HG03025 (cell line): ENCODE measurements around the gene SDK2.
"Not testable (repeated sequence)": the region's sequence is repeated elsewhere in the genome, so short reads cannot be mapped to it uniquely, and the experiment has no call there.

ENCODE experiments used
- ATAC-seq: cut with Tn5 transposase; IDR thresholded peaks from one replicate; pipeline ENCODE4 v1.9.1; 2021; ENCODE audit warnings: mild to moderate bottlenecking, moderate library complexity; ENCODE audit not compliant: unreplicated experiment, low FRiP score

The SDK2 gene

DNA sequence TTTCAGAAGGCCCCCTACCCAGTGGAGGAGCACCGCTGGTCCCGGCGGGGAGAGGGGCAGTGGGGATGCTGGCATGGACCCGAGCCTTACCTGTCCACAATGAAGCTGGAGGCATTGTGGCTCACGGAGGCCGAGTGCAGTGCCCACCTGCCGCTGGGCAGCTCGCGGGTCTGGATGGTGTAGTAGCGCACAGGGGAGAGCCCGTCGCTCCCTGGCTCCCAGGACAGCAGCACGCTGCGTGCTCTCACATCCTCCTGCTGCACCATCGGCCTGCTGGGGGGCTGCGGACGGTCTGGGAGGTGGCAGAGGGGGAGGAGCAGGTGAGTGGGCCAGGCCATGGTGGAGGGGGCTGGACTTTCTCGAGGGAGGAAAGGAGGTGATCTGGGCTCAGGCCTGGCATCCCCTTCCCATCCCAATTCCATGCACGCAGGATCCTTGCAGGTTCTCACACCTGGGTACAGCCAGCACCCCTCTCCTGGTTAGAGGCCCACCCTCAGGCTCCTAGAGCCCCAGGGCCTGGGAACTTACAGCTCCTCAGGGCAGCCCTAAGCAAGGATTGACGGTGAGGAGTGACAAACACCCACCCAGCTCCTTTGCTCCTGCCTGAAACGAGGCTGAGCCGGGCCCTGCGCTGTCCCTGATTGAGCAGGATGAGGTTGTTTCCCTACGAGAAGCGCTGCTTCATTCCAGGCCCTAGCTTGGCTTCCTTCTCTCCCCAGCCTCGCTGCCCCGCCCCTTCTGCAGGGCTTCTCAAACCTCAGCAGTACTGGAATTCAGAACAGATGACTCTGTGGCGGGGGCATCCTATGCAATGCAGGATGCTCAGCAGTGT lies 256.3 kb downstream of the SDK2 start:
- no peak for ATAC-seq

DNA sequence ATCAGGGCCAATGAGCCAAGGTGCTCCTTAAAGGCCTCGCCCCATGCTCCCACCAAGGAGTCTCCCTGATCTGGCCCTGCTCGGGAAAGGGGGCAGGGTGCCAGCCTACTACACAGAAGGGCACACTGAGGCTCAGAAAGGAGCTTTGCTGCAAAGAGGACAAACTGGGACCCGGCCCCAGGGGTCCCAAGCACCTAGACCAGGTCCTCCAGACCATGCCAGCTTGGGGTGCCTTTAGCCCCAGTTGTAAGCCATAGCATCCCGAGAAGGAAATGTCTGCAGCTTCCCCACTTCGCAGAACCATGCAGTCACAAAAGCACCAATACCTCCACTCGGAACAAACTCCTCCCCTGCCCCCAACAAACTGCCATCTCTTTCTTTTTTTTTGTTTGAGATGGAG lies 257.7 kb downstream of the SDK2 start:
- no peak for ATAC-seq

DNA sequence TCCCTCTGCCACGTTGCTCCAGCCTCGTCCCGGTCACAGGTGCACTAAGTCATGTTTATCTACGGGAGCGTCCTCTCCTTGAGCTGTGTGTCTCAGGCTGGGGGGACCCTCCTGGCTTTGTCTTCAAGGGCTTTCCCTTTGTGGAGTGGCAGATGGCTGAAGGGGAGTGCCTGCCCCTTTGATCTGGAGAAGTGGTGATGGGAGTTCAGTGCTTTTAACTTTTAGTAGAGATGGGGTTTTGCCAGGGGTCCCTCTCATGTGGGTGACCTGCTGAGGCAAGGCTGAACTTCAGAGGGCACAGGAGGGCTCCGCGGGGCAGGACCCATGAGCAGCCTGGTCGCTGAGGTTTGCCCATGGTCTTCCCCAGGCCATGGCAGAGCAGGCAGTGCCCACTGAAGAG lies 259.3 kb downstream of the SDK2 start:
- ATAC-seq = no peak

DNA sequence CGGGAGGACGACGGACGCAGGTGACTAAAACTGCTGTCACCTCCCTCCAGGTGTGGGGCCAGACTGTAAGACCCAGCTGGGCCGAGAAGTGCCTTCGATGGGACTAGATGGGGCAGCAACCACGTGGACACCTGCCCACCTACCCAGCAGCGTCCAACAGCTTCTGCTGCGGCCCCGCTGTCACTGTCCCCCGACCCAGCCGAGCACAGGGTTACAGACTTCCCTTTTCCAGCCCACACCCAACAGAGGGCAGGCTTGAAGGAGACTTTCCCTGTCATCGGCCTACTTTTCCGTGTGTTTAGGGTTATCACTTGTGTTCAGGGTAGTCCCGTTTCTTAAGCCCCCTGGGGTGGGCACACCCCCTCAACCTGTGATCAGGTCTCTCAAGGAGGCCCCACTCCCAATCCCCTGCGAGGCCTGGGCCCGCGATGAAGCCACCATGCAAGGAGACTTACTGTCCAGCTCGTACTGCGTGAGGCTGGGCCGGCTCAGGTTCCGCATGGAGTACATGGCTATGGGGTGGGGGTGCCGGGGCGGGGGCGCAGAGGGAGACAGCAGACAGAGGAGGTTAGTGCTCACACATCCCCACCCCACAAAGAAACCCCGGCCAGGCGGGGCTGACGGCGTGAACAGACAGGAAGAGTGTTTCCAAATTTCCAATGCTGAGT lies 263.7 kb downstream of the SDK2 start:
- ATAC-seq = no peak

DNA sequence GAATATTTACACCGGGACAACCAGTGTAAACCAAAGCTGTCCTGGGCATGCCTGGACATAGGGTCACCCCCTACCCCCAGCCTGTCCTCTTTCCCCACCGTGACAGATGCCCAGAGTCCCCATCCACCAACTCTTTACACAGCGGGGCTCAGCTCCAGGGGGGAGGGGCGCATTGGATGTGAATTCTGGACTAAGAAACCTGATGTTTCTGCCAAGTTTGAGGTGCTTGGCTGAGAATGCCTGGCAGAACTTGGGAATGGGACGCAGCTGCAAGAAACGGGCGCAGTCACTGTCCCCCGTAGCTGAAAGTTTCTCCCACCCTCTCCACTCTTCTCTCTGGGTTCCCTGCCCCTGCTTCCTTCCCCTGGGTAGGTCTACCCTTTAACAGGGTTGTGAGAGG lies 264.4 kb downstream of the SDK2 start:
- no peak for ATAC-seq

DNA sequence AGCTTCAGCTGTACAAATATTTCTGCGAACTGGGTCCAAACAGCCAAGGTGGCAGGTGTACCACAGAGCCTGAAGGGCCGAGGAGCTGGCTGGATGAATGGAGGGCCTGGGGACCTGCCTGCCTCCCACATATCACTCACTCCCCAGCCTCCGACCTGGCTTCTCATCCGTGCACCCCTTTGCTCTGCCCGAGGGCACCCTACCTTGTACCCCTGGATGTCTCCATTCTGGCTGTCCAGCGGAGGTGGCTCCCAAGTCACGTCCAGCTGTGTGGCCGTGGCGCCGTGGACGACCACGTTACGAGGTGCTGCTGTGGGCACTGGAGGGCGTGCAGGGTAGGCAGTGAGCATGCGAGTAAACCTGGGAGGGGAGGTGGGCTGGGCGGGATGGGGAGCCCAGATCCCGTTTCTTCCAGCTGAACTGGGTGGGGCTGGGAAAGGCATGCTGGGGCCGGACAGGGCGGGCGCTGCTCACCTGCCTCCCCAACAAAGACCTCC lies 265.2 kb downstream of the SDK2 start:
- no peak for ATAC-seq

DNA sequence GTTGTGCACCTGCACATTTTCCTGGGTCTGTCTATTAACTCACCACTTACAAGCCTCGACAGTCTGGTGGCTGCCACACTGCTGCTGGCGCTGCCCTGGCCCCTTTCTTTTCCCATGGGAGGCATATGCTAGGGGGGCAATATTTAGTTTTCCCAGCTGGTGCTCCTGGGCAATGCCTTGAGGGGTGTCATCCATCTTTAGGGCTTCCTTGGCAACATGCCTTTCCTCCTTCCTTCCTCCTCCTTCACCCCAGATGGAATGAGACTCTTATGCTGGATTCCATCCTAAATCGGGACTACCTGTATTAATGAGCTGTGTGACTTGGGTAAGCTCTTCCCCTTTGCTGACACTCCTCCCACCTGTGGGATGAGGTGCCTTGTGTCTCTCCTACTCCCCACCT lies 267.6 kb downstream of the SDK2 start:
- ATAC-seq = no peak

DNA sequence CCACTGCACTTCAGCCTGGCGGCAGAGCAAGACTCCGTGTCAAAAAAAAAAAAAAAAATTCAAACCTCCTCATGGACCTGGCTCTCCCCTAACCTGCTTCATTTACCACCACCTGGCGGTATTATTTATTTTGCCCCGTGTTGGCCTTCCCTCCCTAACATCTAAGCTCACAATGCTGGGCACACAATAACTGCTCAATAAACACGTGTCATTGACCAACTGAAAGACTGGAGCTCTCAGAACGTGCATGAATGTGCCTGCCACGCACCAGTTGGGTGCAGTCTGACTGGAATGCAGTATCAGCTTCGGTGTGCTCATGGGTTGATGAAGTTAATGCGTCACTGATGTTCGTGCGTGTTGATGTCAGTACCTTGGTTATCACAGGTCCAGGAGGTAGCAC lies 268.1 kb downstream of the SDK2 start:
- ATAC-seq = no peak

DNA sequence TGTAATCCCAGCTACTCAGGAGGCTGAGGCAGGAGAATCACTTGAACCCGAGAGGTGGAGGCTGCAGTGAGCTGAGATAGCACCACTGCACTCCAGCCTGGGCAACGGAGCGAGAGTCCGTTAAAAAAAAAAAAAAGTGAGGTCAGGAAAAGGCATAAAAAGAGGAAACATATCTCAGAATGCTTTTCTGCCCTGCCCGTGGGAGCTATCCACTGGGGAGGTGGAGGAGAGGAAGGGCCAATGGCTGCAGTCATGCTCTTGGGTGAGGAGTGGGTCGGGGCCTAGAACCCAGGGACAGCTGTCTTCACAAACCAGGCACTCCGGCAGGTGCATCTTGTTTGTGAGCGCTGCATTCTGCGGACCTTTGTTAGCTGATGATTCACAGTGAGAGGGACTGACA lies 272.4 kb downstream of the SDK2 start:
- no peak for ATAC-seq

DNA sequence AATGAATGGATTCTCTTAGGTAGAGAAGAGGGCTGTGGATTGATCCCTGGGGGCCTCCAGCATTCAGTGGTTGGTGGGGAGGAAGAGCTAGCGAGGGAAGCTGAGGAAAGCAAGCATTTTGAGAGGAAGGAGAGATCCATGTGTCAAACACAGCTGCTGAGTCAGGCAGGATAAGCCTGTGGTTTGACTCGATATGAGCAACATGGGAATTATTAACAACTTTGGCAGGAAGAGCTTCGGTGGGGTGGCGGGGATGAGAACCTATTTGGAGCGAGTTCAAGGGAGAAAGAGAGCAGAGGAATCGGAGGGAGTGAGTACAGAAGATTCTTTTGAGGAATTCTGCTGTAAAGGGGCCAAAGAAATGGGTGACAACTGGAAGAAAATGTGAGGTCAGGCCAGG lies 273.0 kb downstream of the SDK2 start:
- ATAC-seq = no peak

DNA sequence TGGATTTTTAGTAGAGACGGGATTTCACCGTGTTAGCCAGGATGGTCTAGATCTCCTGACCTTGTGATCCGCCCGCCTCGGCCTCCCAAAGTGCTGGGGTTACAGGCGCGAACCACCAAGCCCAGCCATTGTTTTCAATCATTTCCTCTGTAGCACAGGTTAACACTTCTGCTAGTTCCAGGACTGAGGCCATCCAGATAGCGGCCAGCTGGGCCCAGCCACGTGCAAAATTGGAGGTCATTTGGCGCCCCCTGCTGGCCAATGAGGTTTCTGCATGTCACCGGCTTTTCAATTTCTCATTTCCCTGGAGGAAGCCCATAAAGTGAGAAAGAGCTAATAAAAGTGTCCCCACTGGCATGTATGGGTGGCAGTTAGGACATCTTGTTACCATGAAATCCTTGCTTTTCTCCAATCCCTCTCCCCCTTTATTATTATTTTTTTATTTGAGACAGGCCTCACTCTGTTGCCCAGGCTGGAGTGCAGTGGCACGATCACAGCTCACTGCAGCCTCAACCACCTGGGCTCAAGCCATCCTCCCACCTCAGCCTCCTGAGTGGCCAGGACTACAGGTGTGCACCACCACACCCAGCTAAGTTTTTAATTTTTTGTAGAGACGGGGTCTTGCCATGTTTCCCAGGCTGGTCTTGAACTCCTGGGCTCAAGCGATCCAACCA lies 274.3 kb downstream of the SDK2 start:
- ATAC-seq = not testable (repeated sequence)

DNA sequence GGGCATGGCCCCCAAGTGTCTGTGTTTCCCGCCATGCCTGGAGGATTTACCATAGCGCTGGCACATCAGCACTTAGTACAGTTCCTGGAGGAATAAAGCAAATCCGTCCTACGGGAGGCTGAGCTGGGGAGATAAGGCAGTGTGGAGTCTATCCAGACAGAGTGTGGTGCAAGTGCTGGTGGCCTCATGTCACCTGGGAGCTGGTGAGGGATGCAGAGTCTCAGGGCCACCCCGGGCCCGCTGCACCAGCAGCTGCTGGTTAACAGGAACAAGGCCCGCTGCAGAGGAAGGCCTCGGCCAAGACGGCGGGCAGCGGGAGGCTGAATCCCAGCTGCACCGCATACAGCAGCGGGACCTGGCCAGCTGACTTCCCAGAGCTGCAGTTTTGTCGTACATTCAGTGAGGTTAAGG lies 275.1 kb downstream of the SDK2 start:
- no peak for ATAC-seq

DNA sequence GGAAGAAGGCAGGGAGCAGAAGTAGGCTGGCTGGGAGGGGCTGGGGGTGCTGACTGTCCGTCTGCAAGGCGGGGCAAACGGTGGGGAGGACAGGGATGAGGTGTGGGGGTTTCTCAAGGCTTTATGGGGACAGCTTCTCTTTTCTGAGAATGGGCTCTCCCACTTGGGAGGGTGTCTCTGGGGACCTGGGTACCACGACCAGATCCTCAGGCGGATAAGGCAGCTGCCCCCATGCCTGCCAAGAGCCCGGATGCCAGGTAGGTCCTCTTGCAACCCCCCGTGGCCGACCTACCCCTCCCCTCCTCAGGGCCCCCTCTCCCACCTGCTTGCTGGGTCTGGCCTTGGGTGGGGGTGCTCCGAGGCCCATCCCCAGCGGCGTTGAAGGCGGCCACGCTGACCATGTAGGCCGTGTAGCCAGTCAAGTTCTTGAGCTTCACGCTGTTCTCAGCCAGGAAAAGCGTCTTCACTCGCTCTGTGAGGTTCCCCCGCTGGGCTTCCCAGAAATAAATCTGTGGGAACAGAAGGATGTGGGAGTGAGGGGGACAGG lies 276.1 kb downstream of the SDK2 start:
- no peak for ATAC-seq

DNA sequence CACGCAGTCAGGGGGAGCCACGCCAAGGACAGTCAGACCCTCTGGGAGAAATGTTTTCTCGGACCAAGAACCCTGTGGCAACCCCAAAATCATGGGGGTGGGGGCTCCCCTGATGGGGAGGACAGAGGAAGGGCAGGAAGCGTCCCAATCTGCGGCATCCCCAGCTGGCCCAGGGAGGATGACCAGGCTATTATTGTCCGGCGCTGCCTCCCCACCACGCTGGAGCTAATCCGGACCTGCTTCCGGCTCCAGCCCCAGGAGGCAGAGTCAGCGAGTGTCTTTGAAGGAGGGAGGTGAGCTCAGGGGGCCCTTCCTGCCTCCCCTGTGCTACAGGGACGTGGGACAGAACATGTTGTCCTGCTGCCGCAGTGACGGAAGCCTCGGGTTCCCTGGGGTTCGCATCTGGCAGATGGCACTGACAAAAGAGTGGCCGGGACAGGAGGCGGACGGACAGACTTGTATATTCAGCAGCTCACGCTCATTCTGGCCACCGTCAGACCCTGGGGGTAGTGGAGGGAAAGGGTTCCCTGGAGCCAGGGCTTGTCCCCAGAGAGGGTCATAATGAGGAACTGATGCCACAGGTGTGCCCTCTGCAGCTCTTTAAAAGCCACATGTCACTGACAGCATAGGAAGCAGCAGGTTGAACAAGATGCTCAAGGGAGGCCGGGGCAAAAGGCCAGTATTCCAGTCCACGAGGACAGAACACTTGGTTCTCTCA lies 278.2 kb downstream of the SDK2 start:
- ATAC-seq = no peak

DNA sequence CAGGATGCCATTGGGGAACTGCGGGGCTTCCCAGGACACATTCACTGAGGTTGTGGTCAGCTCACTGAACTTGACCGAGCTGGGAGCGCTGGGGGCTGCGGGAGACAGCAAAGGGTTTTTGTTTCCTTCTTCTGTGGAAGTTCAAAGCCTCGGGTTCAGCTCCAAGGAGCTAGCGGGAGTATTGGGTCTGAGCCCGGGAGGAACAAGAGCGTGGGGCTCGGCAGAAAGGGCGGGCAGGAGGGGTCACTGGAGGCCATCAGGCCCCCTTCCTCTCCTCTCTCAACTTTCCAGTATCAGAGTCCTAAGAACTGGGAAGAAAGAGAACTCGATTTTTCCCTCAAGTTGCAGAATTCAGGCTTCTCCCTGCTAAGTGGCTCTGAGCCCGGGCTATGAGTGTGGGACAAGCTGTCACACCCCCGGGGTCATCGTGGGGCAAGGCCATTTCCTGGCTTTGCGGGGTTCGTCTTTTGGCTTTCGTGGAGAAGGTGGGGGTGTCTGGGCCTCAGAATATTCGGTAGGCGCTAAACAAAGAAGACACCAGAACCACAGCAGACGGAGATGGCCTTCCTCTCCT lies 278.9 kb downstream of the SDK2 start:
- ATAC-seq = no peak

DNA sequence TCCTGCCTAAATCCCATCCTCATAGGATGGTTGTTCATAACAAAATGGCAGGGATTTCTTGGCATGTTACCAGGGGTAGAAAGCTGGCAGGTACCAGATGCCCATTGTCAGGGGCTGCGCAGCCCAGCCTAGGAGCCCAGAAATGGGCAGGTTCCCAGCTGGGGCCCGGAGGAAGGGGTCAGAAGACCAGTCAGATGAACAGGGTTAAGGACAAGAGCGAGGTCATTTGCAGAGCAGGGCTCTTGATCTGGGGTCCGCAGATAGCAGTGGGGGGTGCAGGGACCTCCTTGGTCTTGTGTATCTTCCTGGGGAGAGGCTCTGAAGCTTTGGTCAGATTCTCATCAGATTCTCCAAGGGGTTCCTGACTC lies 280.1 kb downstream of the SDK2 start:
- no peak for ATAC-seq

DNA sequence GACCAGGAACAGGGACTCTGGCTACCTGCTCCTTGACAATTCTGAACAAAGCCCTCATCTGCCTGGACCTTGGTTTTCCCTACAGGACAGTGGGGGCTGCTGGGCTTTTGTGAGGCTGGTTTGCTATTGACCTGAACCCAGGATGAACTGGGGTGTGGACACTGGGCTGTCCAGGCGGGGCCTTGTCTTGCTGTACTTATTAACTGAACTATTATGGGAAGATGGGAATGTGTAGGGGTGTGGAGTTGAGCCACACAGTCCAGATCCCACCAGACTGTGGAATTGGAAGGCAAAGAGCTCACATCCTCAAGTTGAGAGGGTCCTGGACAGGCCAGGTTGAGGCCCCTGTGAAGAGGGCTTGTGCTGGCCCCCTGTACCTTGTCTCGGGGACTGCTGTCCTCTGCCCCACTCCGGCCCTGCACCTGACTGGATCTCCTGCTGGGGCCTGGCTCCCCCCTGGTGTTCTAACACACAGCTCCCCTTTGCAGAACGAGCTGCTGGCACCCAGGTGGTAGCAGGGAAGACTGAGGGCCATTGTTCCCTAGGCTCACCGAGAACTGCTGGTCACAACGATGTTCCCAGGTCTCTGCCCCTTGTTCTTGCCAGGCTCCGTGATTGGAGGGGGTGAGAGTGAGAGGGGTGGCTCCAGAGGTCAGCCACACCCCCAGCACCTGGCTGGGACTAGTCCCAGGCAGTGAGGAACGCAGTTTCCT lies 280.6 kb downstream of the SDK2 start:
- ATAC-seq = no peak

DNA sequence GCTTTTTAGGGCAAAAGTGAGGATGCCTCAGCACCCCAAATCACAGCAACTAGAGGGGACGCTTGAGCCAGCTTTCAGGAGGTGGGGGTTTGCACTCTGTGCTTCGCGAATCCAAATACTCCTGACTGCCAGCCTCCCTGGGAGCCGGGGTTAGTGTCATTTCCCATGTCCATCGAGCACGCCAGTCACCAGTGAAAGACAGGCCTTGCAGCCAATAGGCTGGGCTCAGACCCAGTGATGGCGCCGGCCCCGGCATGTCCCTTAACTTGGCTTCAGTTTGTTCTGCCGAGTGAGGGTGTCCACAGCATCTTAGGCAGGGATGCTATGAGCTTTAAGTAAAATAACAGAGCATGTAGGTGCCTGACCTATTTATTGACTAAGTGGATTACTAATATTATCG lies 281.5 kb downstream of the SDK2 start:
- ATAC-seq = no peak

DNA sequence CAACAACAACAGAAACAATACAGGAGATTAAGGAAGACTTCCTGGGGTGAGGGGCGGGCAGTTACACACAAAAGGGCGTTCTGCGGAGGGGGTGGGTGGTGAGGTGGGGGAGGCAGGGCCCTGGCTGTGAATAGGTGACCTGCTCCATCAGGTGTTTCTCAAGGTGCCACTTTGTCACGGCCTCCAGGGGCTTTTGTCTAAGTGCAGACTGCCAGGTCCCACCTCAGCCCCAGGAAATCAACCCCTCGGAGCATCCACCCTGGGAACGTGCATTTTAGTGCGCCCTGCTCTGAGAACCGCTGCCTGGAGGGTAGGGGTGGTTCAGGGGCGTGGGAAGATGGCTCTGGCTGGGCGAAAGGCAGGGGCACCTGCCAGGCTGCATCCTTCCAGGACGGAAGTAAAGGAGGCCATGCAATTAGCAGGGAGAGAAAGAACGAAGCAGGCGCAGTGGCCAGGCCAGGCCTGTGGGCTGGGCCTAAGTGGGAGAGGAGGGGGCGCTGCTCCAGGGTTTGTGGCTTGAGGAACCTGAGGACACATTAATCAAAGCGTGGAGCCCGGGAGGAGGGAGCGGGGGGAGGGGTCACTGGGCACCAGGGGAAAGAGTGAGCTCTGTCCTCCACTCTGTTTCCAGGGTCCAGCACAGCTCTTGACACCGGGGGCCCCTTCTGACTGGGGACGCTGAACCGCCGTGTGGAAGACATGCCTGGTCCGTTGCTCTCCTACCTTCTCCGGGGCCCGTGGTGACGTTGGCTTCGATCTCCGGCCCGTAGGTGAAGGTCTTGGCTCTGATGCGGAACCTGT lies 283.1 kb downstream of the SDK2 start:
- no peak for ATAC-seq
